ENCODE data around the gene IFNAR1. TPM values are rescaled to one million over a fixed set of nuclear protein-coding genes. Genes with fewer than 3 reads are reported as not detected.
"Not testable (repeated sequence)": the region's sequence is repeated elsewhere in the genome, so short reads cannot be mapped to it uniquely, and the experiment has no call there.

Gene IFNAR1
- total RNA-seq, 1 donor from 2014 or later: 88.8 TPM

DNA sequence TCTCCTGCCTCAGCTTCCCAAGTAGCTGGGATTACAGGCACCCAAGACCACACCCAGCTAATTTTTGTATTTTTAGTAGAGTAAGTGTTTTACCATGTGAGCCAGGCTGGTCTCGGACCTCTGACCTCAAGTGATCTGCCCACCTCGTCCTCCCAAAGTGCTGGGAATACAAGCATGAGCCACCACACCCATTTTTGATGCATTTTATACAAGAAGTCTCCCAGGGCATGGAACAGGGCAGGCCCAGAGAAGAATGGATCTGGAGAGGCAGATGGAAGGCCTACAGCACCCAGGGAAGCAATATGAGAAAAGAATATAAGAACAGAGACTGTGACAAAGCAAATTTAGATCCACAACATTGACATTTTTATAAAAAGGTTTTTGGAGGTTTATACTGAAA, 18.8 kb upstream of the IFNAR1 start:
- peak; percentile 16 for DNase-seq (ENCODE audit: low spot score)

DNA sequence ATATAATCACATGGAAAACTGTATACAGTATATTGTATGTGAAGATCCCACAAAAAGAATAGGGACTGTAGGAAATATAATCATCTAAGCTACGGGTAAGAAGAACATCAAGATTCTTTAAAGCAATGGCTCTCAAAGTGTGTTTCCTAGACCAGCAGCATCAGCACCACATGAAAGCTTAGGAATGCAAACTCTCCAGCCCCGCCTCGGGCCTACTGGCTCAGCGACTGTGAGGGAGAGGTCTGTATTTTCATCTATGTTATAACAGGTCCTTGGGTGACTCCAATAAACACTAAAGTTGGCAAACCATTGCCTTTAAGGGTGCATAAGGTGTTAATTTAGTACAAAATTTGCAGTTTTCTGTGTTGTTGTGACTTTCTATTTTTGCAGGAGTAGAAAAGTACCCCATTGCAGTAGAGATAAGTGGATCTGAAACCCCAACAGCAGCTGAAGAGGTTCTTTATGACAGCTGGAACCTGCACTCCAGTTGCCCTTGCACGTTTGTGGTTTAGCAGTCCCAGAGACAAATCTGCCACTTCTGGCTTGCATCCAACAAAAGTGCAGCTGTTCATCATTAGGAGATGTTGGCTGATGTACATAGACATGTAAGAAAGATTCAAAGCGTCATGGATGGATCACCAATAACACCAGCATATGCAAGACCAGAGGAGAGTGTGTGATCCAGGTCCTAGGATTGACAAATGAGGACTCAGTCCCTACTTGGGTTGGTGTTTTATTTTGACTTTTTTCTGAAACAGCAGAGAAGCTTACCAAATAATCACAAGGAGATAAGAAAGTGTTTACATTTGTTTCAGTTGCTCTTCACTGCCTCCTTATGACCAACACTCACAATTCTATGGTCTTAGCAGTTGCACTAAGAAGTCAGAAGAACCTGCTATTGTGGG, 15.9 kb upstream of the IFNAR1 start:
- no peak for DNase-seq (ENCODE audit: low spot score)

DNA sequence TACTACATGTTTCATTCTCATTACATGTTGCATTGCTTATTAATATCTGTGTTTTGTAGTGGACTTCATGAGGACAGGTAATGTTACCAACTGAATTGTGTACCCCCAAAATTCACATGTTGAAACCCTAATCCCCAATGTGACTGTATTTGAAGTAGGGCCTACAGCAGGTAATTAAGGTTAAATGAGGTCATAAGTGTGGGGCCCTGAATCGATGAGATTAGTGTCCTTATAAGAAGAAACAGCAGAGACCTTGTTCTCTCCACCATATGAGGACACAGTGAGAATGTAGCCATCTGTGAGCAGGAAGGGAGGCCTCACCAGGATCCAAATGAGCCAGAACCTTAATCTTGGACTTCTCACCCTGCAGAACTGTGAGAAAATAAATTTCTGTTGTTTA, 15.0 kb upstream of the IFNAR1 start:
- no peak for DNase-seq (ENCODE audit: low spot score)

DNA sequence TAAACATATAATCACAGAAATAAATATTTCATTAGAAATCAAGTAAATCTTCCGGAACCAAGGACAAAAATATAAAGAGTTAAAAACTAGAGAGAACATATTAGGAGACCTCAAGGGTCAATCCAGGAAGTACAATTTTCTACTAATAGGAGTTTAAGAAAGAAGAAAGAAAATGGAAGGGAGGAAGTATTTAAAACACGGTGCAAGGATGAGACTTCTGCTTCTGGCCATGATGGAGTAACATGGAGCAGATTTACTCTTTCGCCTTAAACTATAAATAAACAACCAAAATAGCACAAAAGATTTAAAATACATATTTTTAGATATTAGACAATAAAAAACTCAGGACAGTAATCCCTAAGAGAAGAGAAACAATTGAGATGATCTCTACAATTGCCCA, 12.6 kb upstream of the IFNAR1 start:
- no peak for DNase-seq (ENCODE audit: low spot score)

DNA sequence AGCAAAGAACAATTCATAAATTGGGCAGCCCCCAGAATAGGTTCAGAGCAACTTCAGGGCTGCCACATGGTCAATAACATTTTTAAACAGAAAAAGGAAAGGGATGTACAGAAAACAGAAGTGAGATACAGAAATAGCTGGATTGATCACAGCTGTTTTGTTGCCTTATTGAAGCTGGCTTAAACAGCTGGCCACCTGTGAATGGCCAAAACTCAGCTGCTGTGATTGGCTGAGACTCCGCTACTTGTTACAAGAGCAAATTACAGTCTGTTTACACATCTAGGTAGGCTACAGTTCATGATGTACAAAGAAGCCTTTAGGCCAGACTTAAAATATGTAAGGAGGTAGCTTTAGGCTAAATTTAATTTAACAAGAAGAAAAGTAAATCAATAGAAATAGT, 11.6 kb upstream of the IFNAR1 start:
- DNase-seq (ENCODE audit: low spot score): no peak

DNA sequence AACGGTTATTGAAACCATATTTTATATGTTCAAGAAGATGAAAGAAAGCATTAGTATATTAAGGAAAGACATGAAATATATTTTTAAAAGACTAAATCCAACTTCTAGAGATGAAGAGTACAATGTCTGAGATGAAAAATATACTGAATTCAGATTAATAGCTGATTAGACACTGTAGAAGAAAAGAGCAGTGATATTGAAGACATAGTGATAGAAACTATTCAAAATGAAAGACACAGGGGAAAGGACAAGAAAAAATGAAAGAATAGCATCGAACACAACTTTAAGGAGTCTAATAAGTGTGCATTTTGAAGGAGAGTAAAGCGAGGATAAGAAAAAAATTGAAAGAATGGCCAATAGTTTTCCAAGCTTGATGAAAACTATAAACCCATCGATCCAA, 11.2 kb upstream of the IFNAR1 start:
- DNase-seq (ENCODE audit: low spot score): no peak

DNA sequence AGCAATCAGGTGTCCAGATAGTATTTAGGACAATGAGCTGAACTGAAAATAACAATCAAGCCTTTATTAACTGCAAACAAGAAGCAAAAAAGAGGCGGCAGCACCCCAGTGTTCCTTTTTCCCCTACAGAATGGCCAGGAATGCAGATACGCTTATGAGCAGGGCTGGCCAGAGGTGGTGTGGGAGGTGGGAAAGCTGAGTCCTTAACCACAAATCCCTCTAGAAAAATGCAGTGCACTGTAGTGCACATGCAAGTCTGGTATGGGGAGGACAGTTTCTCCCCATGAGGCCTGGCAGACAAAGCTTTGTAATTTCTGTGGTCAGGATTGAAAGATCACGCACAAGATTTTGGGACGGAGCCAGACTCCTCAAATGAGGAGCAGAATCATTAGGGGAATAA, 10.7 kb upstream of the IFNAR1 start:
- no peak for DNase-seq (ENCODE audit: low spot score)

DNA sequence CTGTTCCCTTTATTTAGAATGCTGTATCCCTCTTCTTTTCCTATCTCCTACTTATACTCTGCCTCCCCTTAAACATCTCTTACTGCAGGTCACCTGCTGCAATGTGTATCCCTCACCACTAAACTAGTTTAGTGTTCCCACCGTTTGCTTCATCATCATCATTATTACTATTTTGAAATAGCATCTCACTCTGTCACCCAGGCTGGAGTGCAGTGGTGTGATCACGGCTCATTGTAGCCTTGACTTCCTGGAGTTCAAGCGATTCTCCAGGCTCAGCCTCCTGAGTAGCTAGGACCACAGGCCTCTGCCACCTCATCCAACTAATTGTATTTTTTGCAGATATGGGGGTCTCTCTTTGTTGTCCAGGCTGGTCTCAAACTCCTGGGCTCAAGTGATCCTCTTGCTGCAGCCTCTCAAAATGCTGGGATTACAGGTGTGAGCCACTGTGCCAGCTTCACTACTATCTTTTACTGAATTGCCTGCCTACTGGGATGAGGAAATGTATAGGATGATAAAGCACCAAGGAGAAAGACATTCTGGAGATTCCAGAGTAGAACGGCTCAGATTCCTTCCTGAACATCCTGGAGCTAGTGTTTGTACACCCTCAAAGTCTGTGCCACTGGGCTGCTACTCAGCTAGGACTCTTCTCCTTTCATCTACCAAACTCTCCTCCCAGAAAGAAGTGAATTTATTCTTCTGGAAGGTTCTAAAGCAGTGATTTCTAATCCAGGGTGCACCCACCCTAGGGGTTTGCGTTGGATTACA, 8.6 kb upstream of the IFNAR1 start:
- no peak for DNase-seq (ENCODE audit: low spot score)

DNA sequence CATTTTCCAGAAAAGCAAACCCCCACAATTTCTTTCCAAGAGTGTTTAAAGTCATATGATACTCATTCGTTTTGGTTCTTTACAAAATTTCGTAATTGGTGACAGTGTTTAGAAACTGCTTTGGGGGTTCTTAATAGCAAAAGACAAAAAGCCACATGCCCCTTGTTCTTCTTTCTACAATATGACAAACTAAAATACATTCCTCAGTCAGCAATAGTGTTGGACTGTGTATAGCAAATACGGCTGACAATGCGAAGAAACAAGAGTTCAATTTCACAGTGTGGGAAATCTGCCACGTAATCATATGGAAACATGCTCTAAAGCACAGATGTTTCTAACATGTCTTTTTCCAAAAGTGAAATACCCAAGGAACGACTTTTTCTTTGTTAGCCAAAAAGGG, 7.6 kb upstream of the IFNAR1 start:
- DNase-seq (ENCODE audit: low spot score): no peak

DNA sequence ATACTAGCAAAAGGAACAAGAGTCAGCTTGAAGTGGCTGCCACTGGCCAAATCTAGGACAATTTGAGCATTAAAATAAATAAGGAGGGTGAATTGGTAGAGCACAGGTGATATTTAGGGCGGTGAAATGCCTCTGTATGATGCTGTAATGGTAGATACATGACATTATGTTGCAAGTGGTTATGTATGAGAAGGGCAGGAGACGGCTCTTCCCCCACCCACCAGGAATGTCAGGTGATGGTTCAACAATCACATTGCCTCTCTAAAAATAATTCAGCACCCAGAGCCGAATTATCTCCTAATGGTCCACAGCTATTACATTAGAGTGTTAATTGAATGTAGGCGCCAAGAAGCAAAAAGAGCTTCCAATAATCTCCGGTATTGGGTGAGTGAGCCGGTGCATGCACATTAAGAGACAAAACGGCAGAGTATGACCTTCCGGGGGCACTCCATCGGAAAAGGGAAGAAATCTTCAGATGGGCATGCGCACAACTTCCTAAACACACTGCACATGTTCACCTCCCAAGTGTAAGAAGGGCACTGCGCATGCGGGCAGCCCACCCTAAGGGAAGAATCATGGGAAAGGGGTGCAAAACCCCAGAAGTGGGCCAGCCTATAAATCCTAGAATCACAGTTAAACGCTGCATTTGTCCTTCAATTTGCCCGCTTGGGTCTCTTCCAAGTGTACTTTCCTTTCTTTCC, 6.8 kb upstream of the IFNAR1 start:
- DNase-seq (ENCODE audit: low spot score): no peak

DNA sequence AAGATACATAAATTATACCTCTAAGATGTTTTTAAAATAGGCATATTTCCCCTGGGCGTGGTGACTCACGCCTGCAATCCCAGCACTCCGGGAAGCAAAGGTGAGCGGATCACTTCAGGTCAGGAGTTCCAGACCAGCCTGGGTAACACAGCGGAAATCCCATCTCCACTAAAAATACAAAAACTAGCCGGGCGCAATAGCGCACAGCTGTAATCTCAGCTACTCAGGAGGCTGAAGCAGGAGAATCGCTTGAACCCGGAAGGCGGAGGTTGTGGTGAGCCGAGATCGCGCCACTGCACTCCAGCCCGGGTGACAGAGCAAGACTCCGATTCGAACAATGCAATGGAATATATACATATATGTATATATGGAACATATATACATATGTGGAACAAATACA, 3.8 kb upstream of the IFNAR1 start:
- DNase-seq (ENCODE audit: low spot score): not testable (repeated sequence)

DNA sequence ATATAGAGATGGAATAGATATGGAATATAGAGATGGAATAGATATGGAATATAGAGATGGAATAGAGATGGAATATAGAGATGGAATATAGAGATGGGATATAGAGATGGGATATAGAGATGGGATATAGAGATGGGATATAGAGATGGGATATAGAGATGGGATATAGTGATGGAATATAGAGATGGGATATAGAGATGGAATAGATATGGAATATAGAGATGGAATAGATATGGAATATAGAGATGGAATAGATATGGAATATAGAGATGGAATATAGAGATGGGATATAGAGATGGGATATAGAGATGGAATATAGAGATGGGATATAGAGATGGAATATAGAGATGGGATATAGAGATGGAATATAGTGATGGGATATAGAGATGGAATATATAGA, 1.2 kb upstream of the IFNAR1 start:
- DNase-seq (ENCODE audit: low spot score): not testable (repeated sequence)

DNA sequence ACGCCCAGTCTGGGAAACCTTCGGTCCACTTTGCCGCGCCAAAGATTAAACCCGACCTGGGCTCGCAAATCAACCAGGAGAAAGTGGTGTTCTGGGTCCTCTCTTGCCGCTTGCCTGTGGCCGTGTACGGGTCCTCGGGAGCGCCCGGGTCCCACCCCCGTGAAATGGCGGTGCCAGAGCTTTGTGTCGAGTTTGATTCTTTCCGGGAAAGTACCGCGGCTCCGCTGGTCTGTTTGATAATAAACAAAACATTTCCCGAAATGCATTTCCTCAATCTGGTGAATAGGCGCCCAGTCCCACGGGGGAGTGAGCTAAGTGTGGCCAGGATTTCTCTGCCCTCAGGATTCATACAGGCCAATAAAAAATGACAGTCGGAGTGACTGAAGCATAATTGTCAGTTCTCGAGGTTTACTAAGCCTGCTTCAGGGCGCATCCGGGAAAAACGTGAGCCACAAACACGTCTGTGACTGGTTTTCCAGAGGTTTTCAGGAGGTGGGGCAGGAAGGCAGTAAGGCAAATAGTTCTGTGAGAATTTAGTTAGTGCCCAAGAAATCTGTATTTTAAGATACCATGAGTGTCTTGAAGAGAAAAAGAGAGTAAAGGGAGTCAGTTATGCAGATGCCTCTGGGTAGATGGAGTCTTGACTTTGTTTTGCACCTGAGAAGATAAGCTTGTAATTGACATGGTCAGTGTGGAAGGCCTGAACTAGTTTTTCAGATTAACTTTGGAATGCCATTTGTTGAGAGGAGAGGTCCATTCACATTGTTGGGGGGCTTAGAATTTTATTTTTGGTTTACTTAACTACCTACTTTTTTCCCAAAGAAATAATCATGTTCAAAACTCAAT, 675 bp downstream of the IFNAR1 start:
- DNase-seq (ENCODE audit: low spot score): peak; percentile 93

DNA sequence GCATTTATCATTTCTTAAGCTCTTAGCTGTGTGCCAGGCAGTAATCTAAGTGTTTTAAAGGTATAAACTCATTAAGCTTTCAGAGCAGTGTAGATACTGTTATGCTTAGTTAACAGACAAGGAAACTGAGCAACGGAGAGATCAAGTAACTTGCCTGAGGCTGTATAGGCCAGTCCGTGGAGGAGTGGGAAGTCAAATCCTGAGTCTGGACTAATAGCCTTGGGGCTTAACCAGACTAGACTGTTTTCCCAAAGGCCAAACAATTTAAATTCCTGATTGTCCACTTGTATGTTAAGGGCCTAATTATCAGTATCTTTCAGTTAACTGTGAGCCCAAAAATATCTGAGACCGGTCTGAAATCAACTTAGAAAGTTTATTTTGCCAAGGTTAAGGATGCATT, 2.6 kb downstream of the IFNAR1 start:
- no peak for DNase-seq (ENCODE audit: low spot score)

DNA sequence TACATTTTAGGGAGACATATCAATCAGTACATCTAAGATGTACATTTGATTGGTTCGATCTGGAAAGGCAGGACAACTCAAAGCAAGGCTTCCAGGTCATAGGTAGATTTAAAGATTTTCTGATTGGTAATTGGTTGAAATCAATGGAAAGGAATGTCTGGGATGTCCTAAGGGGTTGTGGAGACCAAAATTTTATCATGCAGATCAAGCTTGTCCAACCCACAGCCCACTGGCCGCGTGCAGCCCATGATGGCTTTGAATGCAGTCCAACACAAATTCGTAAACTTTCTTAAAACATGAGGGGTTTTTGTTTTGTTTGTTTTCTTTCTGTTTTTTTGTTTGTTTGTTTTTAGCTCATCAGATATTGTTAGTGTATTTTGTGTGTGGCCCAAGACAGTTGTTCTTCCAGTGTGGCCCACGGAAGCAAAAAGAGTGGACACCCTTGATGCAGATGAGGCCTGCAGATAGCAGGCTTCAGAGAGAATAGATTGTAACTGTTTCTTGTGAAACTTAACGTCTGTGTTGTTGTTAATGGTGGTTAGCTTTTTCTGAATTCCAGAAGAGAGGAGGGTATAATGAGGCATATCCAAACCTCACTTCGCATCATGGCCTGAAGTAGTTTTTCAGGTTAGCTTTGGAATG, 3.1 kb downstream of the IFNAR1 start:
- no peak for DNase-seq (ENCODE audit: low spot score)

DNA sequence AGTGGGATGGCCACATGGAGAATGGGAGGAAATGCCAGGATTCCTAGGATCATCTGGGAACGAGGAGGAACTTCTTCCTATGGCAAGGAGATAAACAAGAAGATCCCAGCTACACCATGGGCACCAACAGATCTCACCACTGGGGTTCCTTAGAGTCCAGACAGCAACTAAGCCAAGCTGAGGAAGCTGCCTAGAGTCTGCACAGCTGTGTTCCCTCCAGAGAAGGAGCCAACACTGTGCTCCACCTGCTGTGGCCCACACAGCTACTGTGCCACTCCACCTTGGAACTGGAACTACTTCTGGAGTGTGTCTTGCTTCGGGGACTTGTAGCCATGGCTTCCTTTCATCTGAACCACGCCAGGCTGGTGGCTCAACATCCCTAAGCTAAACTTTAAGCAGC, 6.0 kb downstream of the IFNAR1 start:
- DNase-seq (ENCODE audit: low spot score): no peak

DNA sequence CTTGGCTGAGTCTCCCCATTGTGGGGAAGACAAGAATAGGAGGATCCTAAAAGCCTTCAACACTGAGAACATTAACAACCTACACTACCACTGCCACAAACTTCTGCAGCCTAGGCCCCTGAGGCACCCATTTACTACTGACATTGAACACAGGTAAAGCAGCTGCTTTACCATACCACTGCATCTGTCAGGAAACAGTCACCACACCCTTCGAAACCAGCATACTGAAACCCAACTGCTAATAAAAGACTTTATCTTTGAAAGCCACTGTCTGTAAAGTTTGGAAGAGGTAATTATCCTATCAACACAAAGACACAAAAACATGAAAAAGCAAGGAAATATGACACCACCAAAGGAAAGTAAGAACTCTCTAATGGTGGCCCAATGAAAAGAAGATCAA, 7.4 kb downstream of the IFNAR1 start:
- DNase-seq (ENCODE audit: low spot score): no peak

DNA sequence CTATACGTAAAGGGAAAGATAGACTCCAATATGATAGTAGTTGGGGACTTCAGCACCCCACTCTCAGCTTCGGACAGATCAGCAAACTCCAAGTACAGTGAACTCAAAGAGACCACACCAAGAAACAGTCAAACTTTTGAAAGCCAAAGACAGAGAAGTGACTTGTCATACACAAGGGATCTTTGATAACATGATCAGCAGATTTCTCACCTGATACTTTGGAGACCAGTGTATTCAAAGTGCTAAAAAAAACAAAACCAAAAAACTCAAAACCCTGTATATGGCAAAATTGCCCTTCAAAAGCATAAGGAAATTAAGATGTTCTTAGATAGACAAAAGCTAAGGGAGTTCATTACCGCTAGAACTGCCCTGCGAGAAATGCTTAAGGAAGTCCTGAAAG, 9.4 kb downstream of the IFNAR1 start:
- DNase-seq (ENCODE audit: low spot score): no peak

DNA sequence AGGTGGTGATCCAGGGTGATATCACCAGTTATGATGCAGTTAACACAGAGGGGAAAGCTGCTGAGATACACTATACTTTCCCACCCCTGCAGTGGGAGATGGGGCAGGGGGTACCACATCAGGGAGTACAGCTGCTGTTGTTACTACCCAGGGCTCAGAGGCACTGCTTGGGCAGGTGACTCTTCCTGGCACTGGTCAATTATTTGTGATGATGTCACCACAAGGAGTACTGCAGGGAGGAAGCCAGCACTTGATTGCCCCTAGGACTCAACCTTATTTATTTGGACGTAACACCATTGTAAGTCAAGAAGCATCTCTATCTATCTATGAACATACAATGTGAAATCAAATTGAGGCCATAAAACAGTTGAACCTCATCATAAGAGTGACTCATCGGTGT, 10.1 kb downstream of the IFNAR1 start:
- DNase-seq (ENCODE audit: low spot score): no peak

DNA sequence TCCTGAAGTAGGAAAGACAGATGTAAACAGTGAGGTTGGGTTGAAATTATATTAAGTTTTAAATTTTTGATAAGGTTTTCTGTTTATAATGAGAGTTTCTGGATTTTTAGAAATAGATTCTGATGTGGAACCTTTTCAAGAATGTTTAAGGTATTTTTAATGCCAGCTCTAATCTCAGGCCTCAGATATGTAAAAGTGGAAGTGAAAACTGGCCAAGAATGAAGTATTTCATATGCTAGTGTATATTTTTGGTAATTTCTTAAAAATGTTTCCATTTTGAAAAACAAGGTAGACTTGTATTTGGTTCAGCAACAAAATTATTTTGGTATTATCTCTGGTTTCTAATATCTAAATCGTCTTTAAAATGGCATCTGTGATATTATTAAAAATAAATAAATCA, 14.4 kb downstream of the IFNAR1 start:
- DNase-seq (ENCODE audit: low spot score): no peak

DNA sequence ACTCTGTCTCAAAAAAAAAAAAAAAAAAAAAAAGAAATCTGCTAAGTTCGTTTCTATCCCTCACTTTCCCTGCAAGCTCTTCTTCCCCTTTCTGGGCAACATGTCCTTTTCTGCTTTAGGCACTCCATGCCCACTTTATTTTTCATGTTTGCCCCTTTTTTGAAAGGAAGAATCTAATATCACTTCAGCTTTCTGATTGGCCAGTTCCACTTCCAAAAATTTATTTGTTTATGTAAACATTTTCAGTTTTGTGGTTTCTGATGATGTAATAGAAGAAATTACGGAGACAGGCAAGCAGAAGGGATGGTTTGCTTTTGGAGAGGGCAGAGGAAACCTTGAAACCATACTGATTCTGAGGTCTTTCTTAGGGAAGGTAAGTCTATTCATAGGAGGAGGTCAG, 15.1 kb downstream of the IFNAR1 start:
- DNase-seq (ENCODE audit: low spot score): no peak

Measured in mesenteric fat pad (tissue), 1 donor.